HEK293 (cell line): ENCODE measurements around the gene LDHD.

Experiments used
- CTCF ChIA-PET: fragments of 350-600 bp; formaldehyde crosslinking; extraction: SDS; loops from one replicate; lab custom pipeline; 2021; ENCODE audit warnings: antibody characterized with exemption; lab: Yijun Ruan, JAX
- POLR2A ChIA-PET: fragments of 300-600 bp; formaldehyde crosslinking; extraction: SDS; loops from one replicate; lab custom pipeline; 2020; ENCODE audit warnings: antibody characterized with exemption, inconsistent platforms; lab: Yijun Ruan, JAX
- H3K27ac ChIP-seq: fragments of 200-500 bp; sonication (Bioruptor generic); 2 replicates; pipeline ENCODE4 v1.5.1; 2014; ENCODE audit warnings: low read depth, low read length, control low read depth, inconsistent platforms; ENCODE audit errors: extremely low read depth
- H3K36me3 ChIP-seq, 2 experiments: fragments of 200-500 bp in 1 of 2; sonication (Bioruptor generic) in 1 of 2; 1 replicate in 1 of 2; 2 replicates in 1 of 2; pipeline ENCODE4 v1.5.1; 2014 to 2017; ENCODE audit warnings: inconsistent platforms in 2 of 2, low read length in 2 of 2; ENCODE audit not compliant: control insufficient read depth in 2 of 2, insufficient read depth in 1 of 2
- H3K4me1 ChIP-seq: fragments of 200-500 bp; sonication (Bioruptor generic); 2 replicates; pipeline ENCODE4 v1.5.1; 2014; ENCODE audit warnings: mild to moderate bottlenecking, low read length, inconsistent platforms; ENCODE audit not compliant: control insufficient read depth, insufficient read depth
- H3K4me3 ChIP-seq: 2 replicates; pipeline ENCODE4 v1.5.1; 2011; ENCODE audit warnings: low read depth, mild to moderate bottlenecking, control low read depth, low read length, moderate library complexity
- H3K9me3 ChIP-seq: fragments of 200-500 bp; sonication (Bioruptor generic); 2 replicates; pipeline ENCODE4 v1.5.1; 2014; ENCODE audit warnings: low read depth, low read length, inconsistent platforms; ENCODE audit not compliant: control insufficient read depth, insufficient read depth
- EGR2 ChIP-seq: fragments of 450-650 bp; formaldehyde crosslinking; IDR thresholded peaks from 2 replicates; pipeline ENCODE4 v1.5.1; 2016; ENCODE audit warnings: low read depth, missing biosample characterization, missing genetic modification characterization
- GLIS1 ChIP-seq: fragments of 450-650 bp; formaldehyde crosslinking; IDR thresholded peaks from 2 replicates; pipeline ENCODE4 v1.5.1; 2016; ENCODE audit warnings: missing biosample characterization, missing genetic modification characterization
- KLF1 ChIP-seq: fragments of 450-650 bp; formaldehyde crosslinking; IDR thresholded peaks from 2 replicates; pipeline ENCODE4 v1.5.1; 2016; ENCODE audit warnings: missing biosample characterization, missing genetic modification characterization
- KLF8 ChIP-seq: fragments of 450-650 bp; formaldehyde crosslinking; IDR thresholded peaks from 2 replicates; pipeline ENCODE4 v1.5.1; 2016; ENCODE audit warnings: missing biosample characterization, missing genetic modification characterization
- SP3 ChIP-seq: fragments of 450-650 bp; formaldehyde crosslinking; IDR thresholded peaks from 2 replicates; pipeline ENCODE4 v1.5.1; 2016; ENCODE audit warnings: missing biosample characterization, missing genetic modification characterization
- TCF7L2 ChIP-seq: IDR thresholded peaks from 2 replicates; pipeline ENCODE4 v1.6.1; 2011; ENCODE audit warnings: low read depth, mild to moderate bottlenecking, inconsistent platforms, low read length, moderate library complexity, borderline replicate concordance
- ZBTB20 ChIP-seq: fragments of 450-650 bp; formaldehyde crosslinking; IDR thresholded peaks from 2 replicates; pipeline ENCODE4 v1.5.1; 2016; ENCODE audit warnings: missing biosample characterization, missing genetic modification characterization
- ZFHX2 ChIP-seq: fragments of 450-650 bp; formaldehyde crosslinking; conservative IDR thresholded peaks from 2 replicates; pipeline ENCODE4 v1.5.1; 2016; ENCODE audit warnings: missing biosample characterization, missing genetic modification characterization
- ZIC2 ChIP-seq: fragments of 450-650 bp; formaldehyde crosslinking; IDR thresholded peaks from 2 replicates; pipeline ENCODE4 v1.5.1; 2016; ENCODE audit warnings: missing biosample characterization, missing genetic modification characterization
- ZNF114 ChIP-seq: fragments of 450-650 bp; formaldehyde crosslinking; IDR thresholded peaks from 2 replicates; pipeline ENCODE4 v1.5.0; 2017; ENCODE audit warnings: missing biosample characterization, missing genetic modification characterization
- ZNF2 ChIP-seq: fragments of 450-650 bp; formaldehyde crosslinking; IDR thresholded peaks from 2 replicates; pipeline ENCODE4 v1.5.1; 2016; ENCODE audit warnings: missing biosample characterization, missing genetic modification characterization
- ZNF211 ChIP-seq: fragments of 450-650 bp; formaldehyde crosslinking; IDR thresholded peaks from 2 replicates; pipeline ENCODE4 v1.5.1; 2016; ENCODE audit warnings: low read depth, missing biosample characterization, missing genetic modification characterization
- ZNF266 ChIP-seq: fragments of 450-650 bp; formaldehyde crosslinking; IDR thresholded peaks from 2 replicates; pipeline ENCODE4 v1.5.1; 2016; ENCODE audit warnings: missing biosample characterization, missing genetic modification characterization, low read depth
- ZNF302 ChIP-seq: fragments of 450-650 bp; formaldehyde crosslinking; IDR thresholded peaks from 2 replicates; pipeline ENCODE4 v1.5.1; 2016; ENCODE audit warnings: missing biosample characterization, missing genetic modification characterization, low read depth
- ZNF311 ChIP-seq: fragments of 450-650 bp; formaldehyde crosslinking; IDR thresholded peaks from 2 replicates; pipeline ENCODE4 v1.5.1; 2017; ENCODE audit warnings: missing biosample characterization, missing genetic modification characterization, borderline replicate concordance
- ZNF354C ChIP-seq: fragments of 450-650 bp; formaldehyde crosslinking; IDR thresholded peaks from 2 replicates; pipeline ENCODE4 v1.5.1; 2016; ENCODE audit warnings: missing biosample characterization, missing genetic modification characterization, low read depth, borderline replicate concordance
- ZNF391 ChIP-seq: fragments of 450-650 bp; formaldehyde crosslinking; IDR thresholded peaks from 2 replicates; pipeline ENCODE4 v1.5.1; 2016; ENCODE audit warnings: low read depth, missing biosample characterization, missing genetic modification characterization, borderline replicate concordance
- ZNF423 ChIP-seq: fragments of 450-650 bp; formaldehyde crosslinking; IDR thresholded peaks from 2 replicates; pipeline ENCODE4 v1.5.1; 2016; ENCODE audit warnings: missing biosample characterization, missing genetic modification characterization
- ZNF548 ChIP-seq: fragments of 450-650 bp; formaldehyde crosslinking; IDR thresholded peaks from 2 replicates; pipeline ENCODE4 v1.5.1; 2016; ENCODE audit warnings: missing biosample characterization, missing genetic modification characterization
- ZNF560 ChIP-seq: fragments of 450-650 bp; formaldehyde crosslinking; IDR thresholded peaks from 2 replicates; pipeline ENCODE4 v1.5.1; 2017; ENCODE audit warnings: missing biosample characterization, missing genetic modification characterization, borderline replicate concordance
- ZNF626 ChIP-seq: fragments of 450-650 bp; sonication (Bioruptor Pico); formaldehyde crosslinking; IDR thresholded peaks from 2 replicates; pipeline ENCODE4 v1.5.1; 2018; ENCODE audit warnings: missing biosample characterization, missing genetic modification characterization, inconsistent platforms
- ZNF701 ChIP-seq: fragments of 450-650 bp; formaldehyde crosslinking; IDR thresholded peaks from 2 replicates; pipeline ENCODE4 v1.5.1; 2016; ENCODE audit warnings: missing biosample characterization, missing genetic modification characterization
- TF ChIP-seq, protein P1 (sequence below): fragments of 450-650 bp; formaldehyde crosslinking; IDR thresholded peaks from 2 replicates; pipeline ENCODE4 v1.5.1; 2016; ENCODE audit warnings: missing biosample characterization, missing genetic modification characterization
- TF ChIP-seq, protein P2 (sequence below): fragments of 450-650 bp; formaldehyde crosslinking; IDR thresholded peaks from 2 replicates; pipeline ENCODE4 v1.5.1; 2016; ENCODE audit warnings: missing biosample characterization, missing genetic modification characterization, borderline replicate concordance

LDHD gene

DNA sequence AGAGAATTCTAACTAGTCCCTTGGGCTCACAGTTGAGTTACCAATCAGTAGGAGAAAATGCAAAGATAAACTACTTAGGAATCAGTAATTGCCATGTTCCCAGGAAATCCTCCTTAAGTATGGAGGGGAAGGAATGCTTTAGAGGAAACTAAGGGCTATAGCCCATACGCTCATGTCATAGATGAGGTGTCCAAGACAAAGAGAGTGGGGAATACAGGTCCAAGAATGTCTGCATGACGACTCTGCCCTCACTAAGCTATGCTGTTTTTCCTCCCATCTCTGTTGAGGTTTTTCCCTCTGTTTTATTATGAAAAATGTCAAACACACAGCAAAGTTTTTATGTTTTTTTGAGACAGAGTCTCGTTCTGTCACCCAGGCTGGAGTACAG is 16.0 kb downstream of the LDHD start:
- Histone ChIP-seq H3K4me1 (no peaks in the 10 kb centered on the region), H3K4me3 (no peak overlapping the region), H3K9me3 (no peaks in the 10 kb centered on the region), H3K27ac (no peak overlapping the region), H3K36me3 (no peaks in the 10 kb centered on the region)
- POLR2A ChIA-PET = no interaction called here
- TF ChIP-seq ZNF311 (tag by site-specific recombination) (no peak), ZNF354C (tag by site-specific recombination) (no peak), ZNF114 (tag by site-specific recombination) (no peak), ZNF391 (tag by site-specific recombination) (no peak)
- TF ChIP-seq, protein P1, sequence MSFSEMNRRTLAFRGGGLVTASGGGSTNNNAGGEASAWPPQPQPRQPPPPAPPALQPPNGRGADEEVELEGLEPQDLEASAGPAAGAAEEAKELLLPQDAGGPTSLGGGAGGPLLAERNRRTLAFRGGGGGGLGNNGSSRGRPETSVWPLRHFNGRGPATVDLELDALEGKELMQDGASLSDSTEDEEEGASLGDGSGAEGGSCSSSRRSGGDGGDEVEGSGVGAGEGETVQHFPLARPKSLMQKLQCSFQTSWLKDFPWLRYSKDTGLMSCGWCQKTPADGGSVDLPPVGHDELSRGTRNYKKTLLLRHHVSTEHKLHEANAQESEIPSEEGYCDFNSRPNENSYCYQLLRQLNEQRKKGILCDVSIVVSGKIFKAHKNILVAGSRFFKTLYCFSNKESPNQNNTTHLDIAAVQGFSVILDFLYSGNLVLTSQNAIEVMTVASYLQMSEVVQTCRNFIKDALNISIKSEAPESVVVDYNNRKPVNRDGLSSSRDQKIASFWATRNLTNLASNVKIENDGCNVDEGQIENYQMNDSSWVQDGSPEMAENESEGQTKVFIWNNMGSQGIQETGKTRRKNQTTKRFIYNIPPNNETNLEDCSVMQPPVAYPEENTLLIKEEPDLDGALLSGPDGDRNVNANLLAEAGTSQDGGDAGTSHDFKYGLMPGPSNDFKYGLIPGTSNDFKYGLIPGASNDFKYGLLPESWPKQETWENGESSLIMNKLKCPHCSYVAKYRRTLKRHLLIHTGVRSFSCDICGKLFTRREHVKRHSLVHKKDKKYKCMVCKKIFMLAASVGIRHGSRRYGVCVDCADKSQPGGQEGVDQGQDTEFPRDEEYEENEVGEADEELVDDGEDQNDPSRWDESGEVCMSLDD (tag by site-specific recombination) = no peak
- CTCF ChIA-PET = interaction anchor here (0.6 to 1.4 kb wide), 2 partner anchors 11 to 481 kb away, joined by 3 to 5 read pairs; no protein-coding TSS in a partner anchor

DNA sequence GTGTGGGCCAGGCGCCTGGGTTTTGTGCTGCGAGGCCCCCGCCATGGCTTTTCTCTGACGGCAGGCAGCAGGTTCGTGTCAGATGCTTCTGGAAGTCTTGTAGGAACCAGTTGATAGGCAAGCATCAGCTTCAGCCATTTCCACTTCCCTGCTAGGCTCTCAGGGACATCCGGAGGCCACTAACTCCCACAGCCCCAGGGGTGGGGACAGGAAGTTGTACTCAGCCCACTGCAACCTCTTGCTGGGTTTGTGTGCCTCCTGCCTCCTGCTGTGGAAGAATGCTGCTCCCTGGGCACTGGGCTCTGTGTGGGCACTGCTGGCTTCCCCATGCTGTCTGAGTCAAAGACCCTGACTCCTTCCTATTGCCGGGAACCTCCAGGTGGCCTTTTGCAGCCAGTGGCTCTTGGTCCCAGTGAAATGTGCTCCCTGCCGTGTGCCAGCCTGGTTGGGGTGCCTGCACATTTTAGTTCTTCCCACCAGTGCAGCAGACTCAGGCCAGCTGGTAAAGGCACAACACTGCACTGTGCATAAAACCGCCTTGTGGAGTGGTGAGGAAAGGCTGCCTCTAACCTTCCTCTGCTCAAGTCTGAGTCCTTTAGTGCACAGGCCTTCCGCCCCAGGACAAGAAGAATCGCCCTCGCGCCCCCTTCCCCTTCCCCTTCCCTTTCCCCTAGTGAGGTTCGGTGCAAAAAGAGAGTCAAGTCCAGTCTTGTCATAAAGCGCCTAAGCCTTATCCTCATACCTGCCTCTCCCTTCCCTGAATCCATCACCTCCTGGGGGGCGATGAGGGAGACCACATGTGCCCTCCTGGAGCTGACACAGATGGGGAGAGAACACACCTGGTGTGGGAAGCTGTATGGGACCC is 16.6 kb downstream of the LDHD start:
- POLR2A ChIA-PET = interaction anchor here (0.6 kb wide), 1 partner anchor 13 kb away, joined by 4 read pairs; no protein-coding TSS in a partner anchor
- H3K27ac ChIP-seq = no peak overlapping the region
- TF ChIP-seq ZNF266 (tag by site-specific recombination) (no peak), KLF1 (tag by site-specific recombination) (no peak), ZNF423 (tag by site-specific recombination) (no peak), ZNF701 (tag by site-specific recombination) (no peak), ZNF626 (tag by site-specific recombination) (no peak), SP3 (tag by site-specific recombination) (no peak), ZNF560 (tag by site-specific recombination) (no peak), ZIC2 (tag by site-specific recombination) (peak; percentile 97), ZFHX2 (peak; percentile 67), EGR2 (tag by site-specific recombination) (peak; percentile 60), TCF7L2 (no peak), ZNF302 (tag by site-specific recombination) (no peak), ZNF211 (tag by site-specific recombination) (no peak), ZNF548 (tag by site-specific recombination) (no peak), GLIS1 (tag by site-specific recombination) (peak; percentile 39), ZNF2 (no peak), KLF8 (tag by site-specific recombination) (no peak), ZBTB20 (tag by site-specific recombination) (peak; percentile 56)
- TF ChIP-seq, protein P2, sequence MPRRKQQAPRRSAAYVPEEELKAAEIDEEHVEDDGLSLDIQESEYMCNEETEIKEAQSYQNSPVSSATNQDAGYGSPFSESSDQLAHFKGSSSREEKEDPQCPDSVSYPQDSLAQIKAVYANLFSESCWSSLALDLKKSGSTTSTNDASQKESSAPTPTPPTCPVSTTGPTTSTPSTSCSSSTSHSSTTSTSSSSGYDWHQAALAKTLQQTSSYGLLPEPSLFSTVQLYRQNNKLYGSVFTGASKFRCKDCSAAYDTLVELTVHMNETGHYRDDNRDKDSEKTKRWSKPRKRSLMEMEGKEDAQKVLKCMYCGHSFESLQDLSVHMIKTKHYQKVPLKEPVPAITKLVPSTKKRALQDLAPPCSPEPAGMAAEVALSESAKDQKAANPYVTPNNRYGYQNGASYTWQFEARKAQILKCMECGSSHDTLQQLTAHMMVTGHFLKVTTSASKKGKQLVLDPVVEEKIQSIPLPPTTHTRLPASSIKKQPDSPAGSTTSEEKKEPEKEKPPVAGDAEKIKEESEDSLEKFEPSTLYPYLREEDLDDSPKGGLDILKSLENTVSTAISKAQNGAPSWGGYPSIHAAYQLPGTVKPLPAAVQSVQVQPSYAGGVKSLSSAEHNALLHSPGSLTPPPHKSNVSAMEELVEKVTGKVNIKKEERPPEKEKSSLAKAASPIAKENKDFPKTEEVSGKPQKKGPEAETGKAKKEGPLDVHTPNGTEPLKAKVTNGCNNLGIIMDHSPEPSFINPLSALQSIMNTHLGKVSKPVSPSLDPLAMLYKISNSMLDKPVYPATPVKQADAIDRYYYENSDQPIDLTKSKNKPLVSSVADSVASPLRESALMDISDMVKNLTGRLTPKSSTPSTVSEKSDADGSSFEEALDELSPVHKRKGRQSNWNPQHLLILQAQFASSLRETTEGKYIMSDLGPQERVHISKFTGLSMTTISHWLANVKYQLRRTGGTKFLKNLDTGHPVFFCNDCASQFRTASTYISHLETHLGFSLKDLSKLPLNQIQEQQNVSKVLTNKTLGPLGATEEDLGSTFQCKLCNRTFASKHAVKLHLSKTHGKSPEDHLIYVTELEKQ (tag by site-specific recombination) = no peak
- TF ChIP-seq, all 188 proteins: peak for 5
- CTCF ChIA-PET = interaction anchor here (0.6 to 3.7 kb wide), 3 partner anchors 10 to 482 kb away, joined by 3 to 23 read pairs (median 5); no protein-coding TSS in a partner anchor
- Histone ChIP-seq H3K4me3 (no peak overlapping the region), H3K9me3 (no peaks in the 10 kb centered on the region), H3K4me1 (no peaks in the 10 kb centered on the region), H3K36me3 (no peaks in the 10 kb centered on the region)
